COLO829 (cell line): ENCODE results near the gene PPIB.
"Not testable (repeated sequence)": the region's sequence is repeated elsewhere in the genome, so short reads cannot be mapped to it uniquely, and the experiment has no call there.

ENCODE experiments used
- DNase-seq: peaks from one replicate; pipeline ENCODE4 v3.0.0; 2012; ENCODE audit warnings: low spot score

Gene PPIB

GRCh38 chr15:64110108-64110701, 52.6 kb downstream of the PPIB start:
- DNase-seq: not testable (repeated sequence)

DNA sequence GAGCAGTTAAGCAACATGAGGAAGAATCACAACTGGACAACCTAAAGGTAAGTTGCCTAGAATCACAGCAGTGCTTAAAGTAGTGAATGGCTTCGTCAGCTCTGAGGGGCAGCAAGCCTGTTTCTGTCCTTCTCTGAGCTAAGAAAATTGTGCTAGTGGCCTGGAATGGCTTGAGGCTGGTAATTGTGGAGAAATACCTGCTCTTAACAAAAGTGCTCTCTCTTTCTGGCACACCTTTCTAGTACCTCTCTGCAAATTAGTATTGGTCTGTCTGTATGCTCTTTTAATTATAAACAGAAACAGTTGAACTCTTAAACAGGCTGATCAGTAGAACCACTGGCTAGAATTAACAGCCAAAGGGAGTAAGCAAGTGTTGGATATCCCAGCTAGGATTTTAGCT, 55.5 kb downstream of the PPIB start:
- no peak for DNase-seq
